Psoas muscle (tissue), 8 donors: ENCODE data around the gene ACADS. TPM values are rescaled to one million over a fixed set of nuclear protein-coding genes. Genes with fewer than 3 reads are reported as not detected.

Source experiments
- ATAC-seq, 4 donors: fragments of 200-7000 bp; cut with Tn5 transposase; one replicate each; pipeline ENCODE4 v1.9.1; 2020; ENCODE audit warnings: moderate library complexity in 3 of 4, mild to moderate bottlenecking in 2 of 4
- DNase-seq, 2 donors: peaks; one replicate each; pipeline ENCODE4 v3.0.0-alpha.2; 2020
- H3K27ac ChIP-seq: fragments of 200-600 bp; one replicate; pipeline ENCODE4 v1.8.0; 2022
- H3K27me3 ChIP-seq, 3 donors: fragments of 200-600 bp in 1 of 3; one replicate each; pipeline versions ENCODE4 v1.6.1 to v1.8.0; 2013 to 2022; ENCODE audit warnings: low read length in 2 of 3, mild to moderate bottlenecking in 2 of 3, moderate library complexity in 1 of 3; ENCODE audit not compliant: insufficient read depth in 3 of 3
- H3K36me3 ChIP-seq, 2 donors: fragments of 200-600 bp in 1 of 2; one replicate each; pipeline versions ENCODE4 v1.6.1 to v1.8.0; 2013 to 2022; ENCODE audit warnings: low read depth in 1 of 2, mild to moderate bottlenecking in 1 of 2, moderate library complexity in 1 of 2; ENCODE audit not compliant: insufficient read depth in 1 of 2
- H3K4me1 ChIP-seq: fragments of 200-600 bp; one replicate; pipeline ENCODE4 v1.8.0; 2022
- H3K4me3 ChIP-seq: fragments of 200-600 bp; one replicate; pipeline ENCODE4 v1.8.0; 2022; ENCODE audit warnings: mild to moderate bottlenecking
- H3K9me3 ChIP-seq: fragments of 200-600 bp; one replicate; pipeline ENCODE4 v1.8.0; 2022
- WGBS, 3 donors: extraction: QIAGEN DNeasy Blood & Tissue Kit; methylation state at CpG; one replicate each; pipeline versions ENCODE4 v1.1.6 to v1.1.7; 2013; 5-methylcytosine and 5-hydroxymethylcytosine counted together
- intact Hi-C, 2 donors: fragments of 100-400 bp; cut with DNase I; formaldehyde crosslinking; loops; one replicate each; pipeline versions ENCODE4 v1.11.0 to v1.14.2; 2022
- polyA plus RNA-seq, 3 donors: library from polyadenylated mRNA; stranded (reverse); fragments of 200-250 nt; gene quantifications; one replicate each; pipeline ENCODE4 v1.2.3, GENCODE V29; 2013
- total RNA-seq, 4 donors: library from RNA; stranded (reverse); fragmentation: NEBNext Ultra II Directional in 2 of 4; extraction: Animal tissue kit (Norgen Biotek cat#: 25700) in 2 of 4; gene quantifications; one replicate each; pipeline versions ENCODE4 v1.2.1 to v1.2.4, GENCODE V29; 2021 to 2023
- TF ChIP-seq, protein P1 (sequence below): fragments of 200-600 bp; IDR thresholded peaks from one replicate; pipeline ENCODE4 v1.8.0; 2022; ENCODE audit warnings: antibody characterized with exemption
- donor health status: healthy with polysubstance abuse.
- donor health status: DM: no; HTN: no; CAD: no; lungs with moderate emphysema.
- donor health status: Bipolar disorder and iron deficiency.
- donor health status: healthy.
- donor health status: DM: yes; HTN: yes; CAD: no.
- donor health status: DM: no; HTN: no; CAD: no.
- donor health status: DM: no; HTN: no; CAD: no.
- donor health status: DM: yes; HTN: yes; CAD: no.

Gene ACADS
- total and polyA plus RNA-seq, 7 donors = 81.9 to 120 (median 106) TPM

GRCh38 chr12:120687578-120688289 lies 37.9 kb upstream of the ACADS start:
- ATAC-seq (no peak), DNase-seq (peak in 1 of 2 donors; percentile 58)
- H3K4me1 ChIP-seq = peaks cover 45% of the 10 kb centered on the region
- no peaks in the 10 kb centered on the region for H3K9me3 ChIP-seq
- no peaks in the 10 kb centered on the region for H3K27me3 ChIP-seq
- H3K27ac ChIP-seq = peak overlapping the region; percentile 95
- TF ChIP-seq, protein P1, sequence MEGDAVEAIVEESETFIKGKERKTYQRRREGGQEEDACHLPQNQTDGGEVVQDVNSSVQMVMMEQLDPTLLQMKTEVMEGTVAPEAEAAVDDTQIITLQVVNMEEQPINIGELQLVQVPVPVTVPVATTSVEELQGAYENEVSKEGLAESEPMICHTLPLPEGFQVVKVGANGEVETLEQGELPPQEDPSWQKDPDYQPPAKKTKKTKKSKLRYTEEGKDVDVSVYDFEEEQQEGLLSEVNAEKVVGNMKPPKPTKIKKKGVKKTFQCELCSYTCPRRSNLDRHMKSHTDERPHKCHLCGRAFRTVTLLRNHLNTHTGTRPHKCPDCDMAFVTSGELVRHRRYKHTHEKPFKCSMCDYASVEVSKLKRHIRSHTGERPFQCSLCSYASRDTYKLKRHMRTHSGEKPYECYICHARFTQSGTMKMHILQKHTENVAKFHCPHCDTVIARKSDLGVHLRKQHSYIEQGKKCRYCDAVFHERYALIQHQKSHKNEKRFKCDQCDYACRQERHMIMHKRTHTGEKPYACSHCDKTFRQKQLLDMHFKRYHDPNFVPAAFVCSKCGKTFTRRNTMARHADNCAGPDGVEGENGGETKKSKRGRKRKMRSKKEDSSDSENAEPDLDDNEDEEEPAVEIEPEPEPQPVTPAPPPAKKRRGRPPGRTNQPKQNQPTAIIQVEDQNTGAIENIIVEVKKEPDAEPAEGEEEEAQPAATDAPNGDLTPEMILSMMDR = no peak
- H3K4me3 ChIP-seq = peak overlapping the region; percentile 96
- intact Hi-C loops = loop anchor here (2.0 to 10.0 kb wide), 3 partner anchors 23 to 243 kb away; partner anchors contain the start of genes GATC (in 1 of the 2), TRIAP1 (in 1 of the 2) and UNC119B (in 1 of the 2)
- WGBS, 3 donors = 1% methylated on average over 23 to 31 of the region's 31 CpGs
- H3K36me3 ChIP-seq = no peaks in the 10 kb centered on the region

DNA sequence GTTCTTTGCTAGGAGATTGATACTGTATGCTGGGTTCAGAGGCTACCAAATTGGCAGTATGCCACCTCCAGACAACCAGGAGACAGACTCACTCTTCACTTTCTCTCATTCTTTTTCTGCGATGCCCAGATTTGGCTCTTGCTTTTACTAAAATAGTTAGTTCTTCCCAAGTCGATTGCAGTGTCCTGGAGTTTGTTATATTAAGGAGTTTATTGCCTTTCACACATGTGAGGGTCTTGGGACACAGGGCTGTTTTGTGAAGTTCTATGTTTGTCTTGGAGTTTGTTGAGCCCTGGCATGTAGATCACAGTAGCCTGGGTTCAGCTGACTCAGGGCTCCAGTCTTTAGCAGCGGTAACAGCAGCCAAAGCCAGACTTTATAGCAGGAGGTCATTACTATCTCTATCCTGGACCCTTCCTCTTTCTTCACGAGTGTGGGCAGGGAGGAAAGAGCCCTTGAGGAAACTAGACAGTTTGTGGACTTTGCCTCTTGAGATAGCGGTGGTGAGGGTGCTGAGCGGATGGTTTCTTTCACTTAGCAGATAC lies 37.0 kb upstream of the ACADS start:
- no peak for ATAC-seq

GRCh38 chr12:120689397-120690082 lies 36.1 kb upstream of the ACADS start:
- Histone ChIP-seq H3K4me1 (peaks cover 60% of the 10 kb centered on the region), H3K27ac (peak overlapping the region; percentile 60)

More for the DNA sequence above, 37.0 kb upstream of the ACADS start:
- DNase-seq = no peak
- no peaks in the 10 kb centered on the region for H3K9me3 ChIP-seq
- TF ChIP-seq, protein P1 = no peak
- peak overlapping the region; percentile 95 for H3K27ac ChIP-seq
- H3K4me3 ChIP-seq = peak overlapping the region; percentile 96
- WGBS, 3 donors = 8 to 17% (median 12%) methylated on average over 6 of the region's 6 CpGs
- H3K27me3 ChIP-seq = no peaks in the 10 kb centered on the region
- no peaks in the 10 kb centered on the region for H3K36me3 ChIP-seq
- H3K4me1 ChIP-seq = peaks cover 51% of the 10 kb centered on the region
- intact Hi-C loops = loop anchor here (2.0 to 10.0 kb wide), 3 partner anchors 22 to 244 kb away; partner anchors contain the start of genes GATC (in 1 of the 2), TRIAP1 (in 1 of the 2) and UNC119B (in 1 of the 2)

DNA sequence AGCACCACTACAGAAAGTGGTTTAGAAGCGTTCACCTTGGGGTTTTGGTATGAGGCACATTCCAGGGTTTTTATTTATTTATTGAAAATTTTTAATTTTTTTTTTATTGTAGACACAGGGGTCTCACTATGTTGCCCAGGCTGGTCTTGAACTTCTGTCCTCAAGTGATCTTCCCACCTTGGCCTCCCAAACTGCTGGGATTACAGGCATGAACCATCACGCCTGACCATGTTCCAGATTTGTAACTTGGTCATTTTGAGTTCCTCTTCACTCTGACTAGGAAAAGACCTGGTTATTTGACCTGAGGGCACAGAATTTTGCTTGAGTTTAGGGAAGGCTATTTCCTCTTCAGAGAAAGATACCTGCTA lies 35.6 kb upstream of the ACADS start:
- Histone ChIP-seq H3K9me3 (no peaks in the 10 kb centered on the region), H3K4me3 (peak overlapping the region; percentile 96), H3K4me1 (peaks cover 64% of the 10 kb centered on the region), H3K27me3 (no peaks in the 10 kb centered on the region), H3K27ac (peak overlapping the region; percentile 60), H3K36me3 (peaks cover 0 to 14% of the 10 kb centered on the region in 2 donors)
- TF ChIP-seq, protein P1 = no peak
- ATAC-seq (no peak), DNase-seq (no peak)
- WGBS, 3 donors = 58 to 82% (median 76%) methylated on average over 2 of the region's 2 CpGs
- intact Hi-C loops = no loop called here

More at GRCh38 chr12:120689397-120690082, 36.1 kb upstream of the ACADS start:
- intact Hi-C loops = loop anchor here (2.0 to 10.0 kb wide), 3 partner anchors 21 to 245 kb away; partner anchors contain the start of genes GATC (in 1 of the 2), TRIAP1 (in 1 of the 2) and UNC119B (in 1 of the 2)
- no peak for DNase-seq
- no peaks in the 10 kb centered on the region for H3K27me3 ChIP-seq
- TF ChIP-seq, protein P1 = no peak
- ATAC-seq = no peak
- H3K4me3 ChIP-seq = peak overlapping the region; percentile 96
- WGBS, 3 donors = 42 to 61% (median 46%) methylated on average over 6 of the region's 6 CpGs
- H3K36me3 ChIP-seq = peaks cover 0 to 8% of the 10 kb centered on the region in 2 donors
- no peaks in the 10 kb centered on the region for H3K9me3 ChIP-seq
